Trophoblast cell (in vitro differentiated cells and primary cell): Measurements from ENCODE around the gene MMP12.

Source experiments
- DNase-seq, 2 donors: peaks; one replicate each; pipeline ENCODE4 v3.0.0-alpha.2; 2016
- H2AFZ ChIP-seq: 2 replicates; pipeline ENCODE4 v1.6.1; 2013; ENCODE audit warnings: low read length, moderate library complexity, mild to moderate bottlenecking; ENCODE audit not compliant: insufficient read depth, poor library complexity
- H2AK5ac ChIP-seq: 2 replicates; pipeline ENCODE4 v1.6.1; 2013; ENCODE audit warnings: mild to moderate bottlenecking, low read length
- H2BK120ac ChIP-seq: 2 replicates; pipeline ENCODE4 v1.6.1; 2013; ENCODE audit warnings: low read length, mild to moderate bottlenecking, moderate library complexity; ENCODE audit not compliant: insufficient read depth, poor library complexity
- H2BK12ac ChIP-seq: 2 replicates; pipeline ENCODE4 v1.6.1; 2013; ENCODE audit warnings: mild to moderate bottlenecking, low read length, moderate library complexity
- H2BK5ac ChIP-seq: 2 replicates; pipeline ENCODE4 v1.6.1; 2013; ENCODE audit warnings: low read length, low read depth, moderate library complexity, mild to moderate bottlenecking; ENCODE audit not compliant: poor library complexity
- H3K14ac ChIP-seq: 2 replicates; pipeline ENCODE4 v1.6.1; 2013; ENCODE audit warnings: mild to moderate bottlenecking, low read length
- H3K18ac ChIP-seq: 2 replicates; pipeline ENCODE4 v1.6.1; 2013; ENCODE audit warnings: mild to moderate bottlenecking, low read length
- H3K23ac ChIP-seq: 2 replicates; pipeline ENCODE4 v1.6.1; 2013; ENCODE audit warnings: low read length
- H3K27ac ChIP-seq: 2 replicates; pipeline ENCODE4 v1.5.1; 2013; ENCODE audit warnings: low read depth, mild to moderate bottlenecking, inconsistent platforms, low read length, moderate library complexity
- H3K27me3 ChIP-seq: 2 replicates; pipeline ENCODE4 v1.6.1; 2013; ENCODE audit warnings: inconsistent platforms, mild to moderate bottlenecking, low read length, moderate library complexity; ENCODE audit not compliant: insufficient read depth
- H3K36me3 ChIP-seq, 2 experiments: 1 replicate in 1 of 2; 2 replicates in 1 of 2; pipeline ENCODE4 v1.6.1; 2013; ENCODE audit warnings: low read length in 2 of 2, mild to moderate bottlenecking in 2 of 2, moderate library complexity in 1 of 2; ENCODE audit not compliant: insufficient read depth in 2 of 2, control insufficient read depth in 1 of 2
- H3K4ac ChIP-seq: 2 replicates; pipeline ENCODE4 v1.6.1; 2013; ENCODE audit warnings: low read depth, mild to moderate bottlenecking, low read length, moderate library complexity
- H3K4me1 ChIP-seq, 2 experiments: 1 replicate in 1 of 2; 2 replicates in 1 of 2; pipeline ENCODE4 v1.6.1; 2013; ENCODE audit warnings: low read length in 2 of 2, mild to moderate bottlenecking in 2 of 2, moderate library complexity in 1 of 2; ENCODE audit not compliant: insufficient read depth in 2 of 2, control insufficient read depth in 1 of 2
- H3K4me2 ChIP-seq: 2 replicates; pipeline ENCODE4 v1.6.1; 2013; ENCODE audit warnings: inconsistent platforms, mild to moderate bottlenecking, low read length, moderate library complexity
- H3K4me3 ChIP-seq: 2 replicates; pipeline ENCODE4 v1.5.1; 2013; ENCODE audit warnings: mild to moderate bottlenecking, low read depth, low read length, inconsistent platforms
- H3K79me1 ChIP-seq: one replicate; pipeline ENCODE4 v1.6.1; 2013; ENCODE audit warnings: low read length
- H3K79me2 ChIP-seq: 2 replicates; pipeline ENCODE4 v1.6.1; 2013; ENCODE audit warnings: low read length, mild to moderate bottlenecking; ENCODE audit not compliant: control insufficient read depth, insufficient read depth, poor library complexity
- H3K9ac ChIP-seq: 2 replicates; pipeline ENCODE4 v1.6.1; 2013; ENCODE audit warnings: mild to moderate bottlenecking, low read length
- H3K9me3 ChIP-seq: 2 replicates; pipeline ENCODE4 v1.6.1; 2013; ENCODE audit warnings: low read depth, mild to moderate bottlenecking, control low read depth, inconsistent platforms, low read length; ENCODE audit not compliant: insufficient read depth
- H4K12ac ChIP-seq: 2 replicates; pipeline ENCODE4 v1.6.1; 2013; ENCODE audit warnings: low read depth, mild to moderate bottlenecking, low read length, moderate library complexity
- H4K8ac ChIP-seq: 2 replicates; pipeline ENCODE4 v1.6.1; 2013; ENCODE audit warnings: low read depth, mild to moderate bottlenecking, low read length, moderate library complexity
- H4K91ac ChIP-seq: one replicate; pipeline ENCODE4 v1.6.1; 2013; ENCODE audit warnings: low read depth, mild to moderate bottlenecking, low read length, moderate library complexity
- WGBS: extraction: QIAGEN DNeasy Blood & Tissue Kit; methylation state at CpG from one replicate; pipeline ENCODE4 v1.1.7; 2013; ENCODE audit warnings: missing lambda C conversion rate; ENCODE audit not compliant: insufficient read length, insufficient coverage; ENCODE audit errors: extremely low coverage; 5-methylcytosine and 5-hydroxymethylcytosine counted together

Gene MMP12

DNA sequence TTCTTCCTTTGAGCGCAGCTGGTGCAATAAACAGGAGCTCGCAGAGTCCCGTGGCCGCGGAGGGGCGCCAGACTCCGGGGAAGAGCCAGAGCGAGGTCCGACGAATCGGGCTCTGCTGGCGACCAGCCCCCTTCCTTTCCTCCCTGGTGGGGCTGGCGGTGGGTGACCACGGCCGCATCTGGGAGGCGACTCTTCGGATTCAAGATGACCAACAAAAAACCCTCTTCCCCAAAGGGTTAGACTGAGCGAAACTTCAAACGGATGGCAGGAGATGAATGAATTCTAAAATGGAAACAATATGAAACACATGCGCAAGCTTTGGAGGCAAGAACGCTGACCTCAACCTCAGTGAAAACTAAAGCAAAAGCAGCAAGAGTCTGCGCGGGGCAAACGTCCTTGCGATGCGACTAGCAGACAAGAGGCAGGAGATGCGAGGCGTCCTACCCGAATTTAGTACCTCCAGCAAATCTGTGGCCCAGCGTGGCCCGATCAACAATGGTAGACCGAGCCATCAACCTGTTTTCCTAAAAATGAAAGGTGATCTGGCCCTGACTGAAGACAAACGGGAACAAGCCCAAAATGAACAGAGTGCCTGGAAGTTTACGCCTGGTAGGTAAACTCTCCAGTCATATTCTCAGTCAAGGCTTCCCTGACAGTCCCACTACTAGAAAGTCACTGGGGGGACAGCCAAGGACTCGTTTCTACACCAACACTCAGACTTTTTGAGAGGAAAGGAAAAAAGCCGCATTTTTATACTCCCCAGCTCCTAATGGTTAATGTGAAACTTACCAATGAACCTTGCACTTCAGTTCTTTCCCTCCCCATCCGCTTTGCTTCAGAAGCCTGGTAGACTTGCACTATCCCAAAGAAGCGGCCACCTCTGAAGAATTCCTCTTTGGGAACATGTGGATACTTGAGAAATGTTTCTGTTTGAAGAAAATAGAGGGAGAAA, 43.0 kb downstream of the MMP12 start:
- H3K4ac ChIP-seq: no peak overlapping the region
- no peak overlapping the region for H2AFZ ChIP-seq
- H3K4me2 ChIP-seq: no peak overlapping the region
- no peaks in the 10 kb centered on the region for H3K79me2 ChIP-seq
- DNase-seq: no peak
- no peak overlapping the region for H3K23ac ChIP-seq
- WGBS: no CpG with 5 or more reads among the region's 38 CpGs
- no peak overlapping the region for H4K8ac ChIP-seq
- no peak overlapping the region for H4K12ac ChIP-seq
- no peak overlapping the region for H3K14ac ChIP-seq
- peaks cover 4 to 9% of the 10 kb centered on the region in 2 experiments for H3K4me1 ChIP-seq
- peak overlapping the region; percentile 18 for H4K91ac ChIP-seq
- no peak overlapping the region for H2BK5ac ChIP-seq
- no peak overlapping the region for H3K27ac ChIP-seq
- H3K9me3 ChIP-seq: no peaks in the 10 kb centered on the region
- H3K36me3 ChIP-seq: no peaks in the 10 kb centered on the region
- peak overlapping the region; percentile 9 for H2BK12ac ChIP-seq
- H3K79me1 ChIP-seq: peaks cover 7% of the 10 kb centered on the region
- H3K9ac ChIP-seq: no peak overlapping the region
- H3K27me3 ChIP-seq: no peaks in the 10 kb centered on the region
- H2AK5ac ChIP-seq: peak overlapping the region; percentile 53
- H3K4me3 ChIP-seq: no peak overlapping the region
- H3K18ac ChIP-seq: no peak overlapping the region
- H2BK120ac ChIP-seq: no peak overlapping the region

DNA sequence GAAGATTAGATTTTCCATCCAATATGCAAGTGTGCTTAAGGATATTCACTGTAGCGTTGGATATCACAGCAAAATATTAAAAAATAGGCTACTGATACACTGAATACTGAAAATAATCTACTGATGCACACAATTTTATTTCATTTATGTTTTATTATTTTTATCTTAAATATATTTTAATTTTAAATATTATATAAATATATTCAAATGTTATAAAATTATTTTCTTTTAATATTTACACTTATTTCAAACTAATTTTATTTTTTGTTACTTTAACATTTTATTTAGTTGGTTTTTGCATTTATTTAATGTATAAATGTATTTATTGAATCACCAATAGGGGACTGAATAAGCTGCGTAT, 43.7 kb downstream of the MMP12 start:
- H3K4ac ChIP-seq: no peak overlapping the region
- H3K4me2 ChIP-seq: no peak overlapping the region
- no peak overlapping the region for H2AFZ ChIP-seq
- no peak overlapping the region for H4K12ac ChIP-seq
- H3K36me3 ChIP-seq: no peaks in the 10 kb centered on the region
- H3K4me3 ChIP-seq: no peak overlapping the region
- no peak overlapping the region for H4K91ac ChIP-seq
- no peak overlapping the region for H2BK120ac ChIP-seq
- no peak for DNase-seq
- H3K79me2 ChIP-seq: no peaks in the 10 kb centered on the region
- H3K9ac ChIP-seq: no peak overlapping the region
- peaks cover 7% of the 10 kb centered on the region for H3K79me1 ChIP-seq
- H3K27ac ChIP-seq: no peak overlapping the region
- H3K9me3 ChIP-seq: peaks cover under 1% of the 10 kb centered on the region
- no peaks in the 10 kb centered on the region for H3K27me3 ChIP-seq
- no peak overlapping the region for H3K18ac ChIP-seq
- H2AK5ac ChIP-seq: no peak overlapping the region
- no peak overlapping the region for H4K8ac ChIP-seq
- H3K14ac ChIP-seq: no peak overlapping the region
- H2BK12ac ChIP-seq: no peak overlapping the region
- H3K23ac ChIP-seq: no peak overlapping the region
- WGBS: no CpG with 5 or more reads among the region's 2 CpGs
- H2BK5ac ChIP-seq: no peak overlapping the region
- peaks cover 4 to 9% of the 10 kb centered on the region in 2 experiments for H3K4me1 ChIP-seq

GRCh38 chr11:102830001-102830727, 44.6 kb downstream of the MMP12 start:
- no peak overlapping the region for H3K9ac ChIP-seq
- H2AK5ac ChIP-seq: no peak overlapping the region
- no peak overlapping the region for H2BK5ac ChIP-seq
- H4K91ac ChIP-seq: no peak overlapping the region
- H3K4ac ChIP-seq: no peak overlapping the region
- no peak overlapping the region for H3K23ac ChIP-seq
- H3K27me3 ChIP-seq: no peaks in the 10 kb centered on the region
- H3K4me3 ChIP-seq: no peak overlapping the region
- no peaks in the 10 kb centered on the region for H3K79me2 ChIP-seq
- H3K18ac ChIP-seq: no peak overlapping the region
- no peak overlapping the region for H2BK120ac ChIP-seq
- WGBS: no CpG with 5 or more reads among the region's 5 CpGs
- peak in 1 of 2 donors; percentile 66 for DNase-seq
- no peaks in the 10 kb centered on the region for H3K36me3 ChIP-seq
- H4K8ac ChIP-seq: no peak overlapping the region
- peaks cover 4 to 9% of the 10 kb centered on the region in 2 experiments for H3K4me1 ChIP-seq
- no peak overlapping the region for H4K12ac ChIP-seq
- no peak overlapping the region for H2AFZ ChIP-seq
- H3K14ac ChIP-seq: no peak overlapping the region
- peaks cover 7% of the 10 kb centered on the region for H3K79me1 ChIP-seq
- peak overlapping the region; percentile 23 for H3K27ac ChIP-seq
- H3K9me3 ChIP-seq: peaks cover 6% of the 10 kb centered on the region
- H3K4me2 ChIP-seq: no peak overlapping the region
- no peak overlapping the region for H2BK12ac ChIP-seq

DNA sequence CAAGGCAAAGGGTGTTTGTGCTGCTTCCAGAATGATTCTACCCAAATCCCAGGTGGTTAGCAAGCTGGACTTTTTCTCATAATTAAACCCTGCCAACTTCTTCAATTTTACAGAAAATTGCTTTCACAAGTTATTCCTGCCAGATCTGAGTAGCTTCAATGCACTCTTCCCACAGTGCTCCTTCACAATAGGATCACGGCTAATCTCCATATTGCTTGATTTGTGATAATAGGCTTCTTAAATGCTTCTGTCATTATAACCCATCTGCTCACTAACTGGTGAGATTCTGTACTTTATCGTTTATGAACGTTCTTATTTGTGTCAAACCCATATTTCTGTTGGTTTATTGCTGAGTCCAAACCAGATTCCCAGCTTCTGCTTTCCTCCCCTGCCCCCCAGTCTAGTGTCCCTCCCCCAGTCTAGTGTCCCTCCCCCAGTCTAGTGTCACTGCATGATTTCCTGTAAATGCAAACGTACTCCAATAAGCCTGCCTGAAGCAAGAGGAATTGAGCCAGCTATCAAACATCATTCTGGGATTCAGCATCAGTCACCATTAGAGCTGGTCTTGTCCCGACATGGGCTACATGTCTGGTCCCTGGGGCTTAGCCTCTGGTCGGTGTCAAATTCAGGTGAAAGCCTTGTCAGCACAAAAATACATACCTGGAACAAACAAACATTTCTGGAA, 45.3 kb downstream of the MMP12 start:
- no CpG with 5 or more reads among the region's 6 CpGs for WGBS
- H3K4ac ChIP-seq: no peak overlapping the region
- H3K9ac ChIP-seq: no peak overlapping the region
- peaks cover 6% of the 10 kb centered on the region for H3K9me3 ChIP-seq
- H3K4me1 ChIP-seq: peaks cover 4 to 9% of the 10 kb centered on the region in 2 experiments
- no peak overlapping the region for H2BK12ac ChIP-seq
- H4K91ac ChIP-seq: no peak overlapping the region
- no peak overlapping the region for H2AK5ac ChIP-seq
- H4K8ac ChIP-seq: peak overlapping the region; percentile 2
- H2BK5ac ChIP-seq: no peak overlapping the region
- no peak overlapping the region for H2BK120ac ChIP-seq
- peak overlapping the region; percentile 23 for H3K27ac ChIP-seq
- no peak overlapping the region for H3K18ac ChIP-seq
- H3K79me1 ChIP-seq: peaks cover 7% of the 10 kb centered on the region
- H3K4me2 ChIP-seq: no peak overlapping the region
- H3K14ac ChIP-seq: no peak overlapping the region
- no peak overlapping the region for H2AFZ ChIP-seq
- H3K36me3 ChIP-seq: no peaks in the 10 kb centered on the region
- no peak for DNase-seq
- no peaks in the 10 kb centered on the region for H3K27me3 ChIP-seq
- H3K23ac ChIP-seq: no peak overlapping the region
- no peaks in the 10 kb centered on the region for H3K79me2 ChIP-seq
- H3K4me3 ChIP-seq: no peak overlapping the region
- H4K12ac ChIP-seq: no peak overlapping the region
